IPS DF 6.9 (cell line): Measurements from ENCODE around the gene CLSTN1.

Experiments used
- DNase-seq: peaks from one replicate; pipeline ENCODE4 v3.0.0-alpha.2; 2013; ENCODE audit warnings: low read depth, low spot score
- H3K27ac ChIP-seq: one replicate; pipeline ENCODE4 v1.5.1; 2013; ENCODE audit warnings: low read length, control low read depth
- H3K27me3 ChIP-seq: 2 replicates; pipeline ENCODE4 v1.6.1; 2013; ENCODE audit warnings: mild to moderate bottlenecking, low read length; ENCODE audit not compliant: control insufficient read depth, insufficient read depth
- H3K36me3 ChIP-seq: 2 replicates; pipeline ENCODE4 v1.6.1; 2013; ENCODE audit warnings: low read length; ENCODE audit not compliant: control insufficient read depth, insufficient read depth
- H3K4me1 ChIP-seq: 2 replicates; pipeline ENCODE4 v1.6.1; 2013; ENCODE audit warnings: low read length; ENCODE audit not compliant: control insufficient read depth, insufficient read depth
- H3K4me3 ChIP-seq: 2 replicates; pipeline ENCODE4 v1.5.1; 2013; ENCODE audit warnings: mild to moderate bottlenecking, low read length
- H3K9me3 ChIP-seq: 2 replicates; pipeline ENCODE4 v1.6.1; 2013; ENCODE audit warnings: low read length, inconsistent platforms; ENCODE audit not compliant: control insufficient read depth, insufficient read depth
- WGBS: extraction: QIAGEN DNeasy Blood & Tissue Kit; methylation state at CpG from one replicate; pipeline ENCODE4 v1.1.7; 2013; ENCODE audit warnings: mixed read lengths, missing lambda C conversion rate; ENCODE audit not compliant: insufficient read length, insufficient coverage; 5-methylcytosine and 5-hydroxymethylcytosine counted together

Gene CLSTN1

DNA sequence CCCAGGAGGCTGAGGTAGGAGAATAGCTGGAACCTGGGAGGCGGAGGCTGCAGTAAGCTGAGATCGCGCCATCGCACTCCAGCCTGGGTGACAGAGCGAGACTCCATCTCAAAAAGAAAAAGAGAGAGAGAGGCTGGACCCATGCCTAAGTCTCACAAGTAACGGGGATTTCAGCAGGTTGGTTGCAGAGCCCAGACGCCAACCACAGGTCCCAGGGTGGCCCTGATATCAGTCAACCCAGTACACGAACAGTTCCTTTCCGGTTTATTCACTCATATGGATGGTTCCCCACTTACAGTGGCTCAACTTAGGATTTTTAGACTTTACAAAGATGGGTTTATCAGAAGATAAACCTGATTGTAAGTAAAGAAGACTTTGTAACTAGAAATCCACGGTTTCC is 40.9 kb downstream of the CLSTN1 start:
- no peaks in the 10 kb centered on the region for H3K9me3 ChIP-seq
- no peaks in the 10 kb centered on the region for H3K27me3 ChIP-seq
- no peak for DNase-seq
- no peaks in the 10 kb centered on the region; the same call in 1 of the 2 replicates for H3K4me1 ChIP-seq
- H3K36me3 ChIP-seq: no peaks in the 10 kb centered on the region
- H3K4me3 ChIP-seq: no peak overlapping the region
- no CpG with 5 or more reads among the region's 10 CpGs for WGBS
- H3K27ac ChIP-seq: no peak overlapping the region

DNA sequence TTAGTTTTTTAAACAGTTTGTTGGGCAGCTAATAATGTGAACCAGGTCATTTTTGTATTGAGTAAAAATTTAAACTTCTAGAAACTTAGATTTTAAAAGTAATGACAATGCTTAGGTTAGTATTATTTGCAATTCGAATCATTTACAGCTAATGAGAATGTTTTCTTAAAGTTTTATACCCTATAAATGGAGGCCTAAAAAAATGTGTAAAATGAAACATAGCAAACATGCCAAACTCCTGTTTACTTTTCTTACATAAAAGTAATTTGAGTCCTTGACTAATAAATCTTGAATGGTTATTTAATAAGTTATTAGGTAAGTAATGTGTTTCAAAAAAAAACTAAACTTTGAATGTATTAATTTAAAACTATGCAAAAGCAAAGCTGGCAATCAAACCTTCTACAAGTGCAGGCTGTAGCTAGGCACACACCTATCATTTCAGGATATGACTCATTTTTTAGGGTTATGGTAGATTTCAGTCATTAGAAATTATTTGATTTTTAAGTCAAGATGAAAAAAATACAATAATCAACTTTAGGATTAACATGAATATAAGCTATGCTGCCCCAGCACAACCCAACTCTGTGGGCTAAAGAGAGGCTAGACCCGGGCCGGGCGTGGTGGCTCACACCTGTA is 41.5 kb downstream of the CLSTN1 start:
- H3K9me3 ChIP-seq: no peaks in the 10 kb centered on the region
- no peaks in the 10 kb centered on the region for H3K36me3 ChIP-seq
- H3K27ac ChIP-seq: no peak overlapping the region
- no peak for DNase-seq
- H3K4me3 ChIP-seq: no peak overlapping the region
- H3K27me3 ChIP-seq: no peaks in the 10 kb centered on the region
- H3K4me1 ChIP-seq: no peaks in the 10 kb centered on the region
- no CpG with 5 or more reads among the region's 4 CpGs for WGBS

DNA sequence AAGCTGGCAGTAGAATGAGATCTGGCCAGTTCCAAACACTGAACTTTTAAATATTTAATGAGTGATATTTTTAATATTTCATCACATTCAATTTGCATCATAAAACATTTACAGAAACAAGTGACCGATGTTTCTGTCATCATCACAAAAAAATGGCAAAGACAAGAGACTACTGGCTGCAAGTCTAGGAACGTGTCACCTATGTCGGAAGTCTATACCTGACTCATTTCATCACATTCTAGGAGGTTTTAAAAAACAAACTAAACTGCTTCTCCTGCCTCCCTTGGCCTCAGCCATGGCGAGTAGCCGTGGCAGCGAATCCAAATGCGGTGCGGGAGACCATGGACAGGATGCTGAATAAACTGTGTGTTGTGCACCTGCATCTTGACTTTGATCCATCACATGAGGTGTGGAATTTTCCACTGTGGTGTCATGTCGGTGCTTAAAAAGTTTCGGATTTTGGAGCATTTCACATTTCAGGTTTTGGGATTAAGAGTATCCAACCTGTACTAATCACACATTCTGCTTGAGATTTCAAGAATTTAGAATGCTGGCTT is 43.1 kb downstream of the CLSTN1 start:
- H3K36me3 ChIP-seq: no peaks in the 10 kb centered on the region
- H3K9me3 ChIP-seq: no peaks in the 10 kb centered on the region
- no peak overlapping the region for H3K27ac ChIP-seq
- no peak overlapping the region for H3K4me3 ChIP-seq
- H3K4me1 ChIP-seq: no peaks in the 10 kb centered on the region
- DNase-seq: no peak
- no CpG with 5 or more reads among the region's 10 CpGs for WGBS
- H3K27me3 ChIP-seq: no peaks in the 10 kb centered on the region

DNA sequence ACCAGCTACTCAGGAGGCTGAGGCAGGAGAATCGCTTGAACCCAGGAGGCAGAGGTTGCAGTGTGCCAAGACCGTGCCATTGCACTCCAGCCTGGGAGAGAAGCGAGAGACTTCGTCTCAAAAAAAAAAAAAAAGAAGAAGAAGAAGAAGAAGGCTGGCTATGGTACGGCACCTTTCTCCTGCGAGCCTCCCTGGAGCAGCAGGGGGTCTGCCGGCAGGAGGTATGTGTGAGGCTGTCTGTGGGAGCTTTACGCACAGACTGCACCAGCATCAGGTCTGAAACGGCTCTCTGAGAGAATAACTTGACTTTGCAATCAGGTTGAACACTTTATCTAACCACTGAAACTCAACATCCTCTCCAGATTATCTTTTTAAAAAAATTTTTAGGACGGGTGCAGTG is 44.9 kb downstream of the CLSTN1 start:
- H3K27me3 ChIP-seq: no peaks in the 10 kb centered on the region
- no peak overlapping the region for H3K4me3 ChIP-seq
- no peak for DNase-seq
- no peak overlapping the region for H3K27ac ChIP-seq
- H3K9me3 ChIP-seq: no peaks in the 10 kb centered on the region
- H3K36me3 ChIP-seq: no peaks in the 10 kb centered on the region
- H3K4me1 ChIP-seq: no peaks in the 10 kb centered on the region
- WGBS: no CpG with 5 or more reads among the region's 10 CpGs

DNA sequence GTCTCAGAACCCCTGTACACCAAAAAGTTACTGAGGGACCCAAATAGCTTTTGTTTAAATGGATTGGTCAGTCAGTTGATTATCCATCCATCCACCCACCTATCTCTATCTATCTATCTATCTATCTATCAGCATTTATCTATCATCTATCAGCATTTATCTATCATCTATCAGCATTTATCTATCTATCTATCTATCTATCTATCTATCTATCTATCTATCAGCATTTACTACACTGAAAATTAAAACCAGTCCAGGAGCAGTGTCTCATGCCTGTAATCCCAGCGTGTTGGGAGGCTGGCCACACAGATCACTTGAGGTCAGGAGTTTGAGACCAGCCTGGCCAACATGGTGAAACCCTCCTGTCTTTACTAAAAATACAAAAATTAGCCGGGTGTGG is 47.1 kb downstream of the CLSTN1 start:
- H3K4me3 ChIP-seq: no peak overlapping the region
- no CpG with 5 or more reads among the region's 2 CpGs for WGBS
- DNase-seq: no peak
- no peaks in the 10 kb centered on the region for H3K27me3 ChIP-seq
- H3K9me3 ChIP-seq: no peaks in the 10 kb centered on the region
- peaks cover 5% of the 10 kb centered on the region; the same call in 1 of the 2 replicates for H3K36me3 ChIP-seq
- no peak overlapping the region for H3K27ac ChIP-seq
- no peaks in the 10 kb centered on the region for H3K4me1 ChIP-seq

DNA sequence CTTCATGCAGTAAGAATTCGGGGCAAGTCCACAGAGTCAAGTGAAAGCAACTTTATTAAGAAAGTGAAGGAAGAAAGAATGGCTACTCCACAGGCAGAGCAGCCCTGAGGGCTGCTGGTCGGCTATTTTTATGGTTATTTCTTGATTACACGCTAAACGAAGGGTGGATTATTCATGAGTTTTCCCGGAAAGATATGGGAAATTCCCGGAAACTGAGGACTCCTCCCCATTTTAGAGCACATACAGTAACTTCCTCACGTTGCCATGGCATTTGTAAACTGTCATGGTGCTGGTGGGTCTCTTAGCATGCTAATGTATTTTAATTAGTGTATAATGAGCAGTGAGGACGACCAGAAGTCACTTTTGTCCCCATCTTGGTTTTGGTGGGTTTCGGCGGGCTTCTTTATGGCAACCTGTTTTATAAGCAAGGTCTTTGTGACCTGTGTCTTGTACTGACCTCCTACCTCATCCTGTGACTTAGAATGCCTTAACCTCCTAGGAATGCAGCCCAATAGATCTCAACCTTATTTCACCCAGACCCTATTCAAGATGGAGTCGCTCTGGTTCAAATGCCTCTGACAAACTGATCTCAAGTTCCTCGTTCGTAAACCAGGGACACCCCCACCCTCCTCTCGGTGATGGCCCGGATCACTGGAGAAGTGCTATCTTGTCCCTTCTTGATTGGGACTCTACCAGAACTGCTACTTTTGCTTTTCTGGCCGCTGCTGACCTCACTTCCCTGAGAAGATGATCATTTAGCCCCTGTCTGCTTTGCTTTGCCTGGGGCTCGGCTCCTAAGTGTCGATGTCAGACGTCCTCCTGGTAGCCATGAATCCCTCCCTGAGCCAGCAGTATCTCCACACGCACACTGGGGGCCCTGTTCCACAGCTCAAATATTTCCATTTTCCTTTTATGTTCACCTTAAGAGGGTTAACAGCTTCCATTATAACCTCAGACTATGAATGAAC is 48.8 kb downstream of the CLSTN1 start:
- no CpG with 5 or more reads among the region's 20 CpGs for WGBS
- Histone ChIP-seq H3K27ac (no peak overlapping the region), H3K4me1 (no peaks in the 10 kb centered on the region), H3K36me3 (peaks cover 5% of the 10 kb centered on the region; the same call in 1 of the 2 replicates), H3K27me3 (no peaks in the 10 kb centered on the region), H3K9me3 (no peaks in the 10 kb centered on the region), H3K4me3 (no peak overlapping the region)
- no peak for DNase-seq

DNA sequence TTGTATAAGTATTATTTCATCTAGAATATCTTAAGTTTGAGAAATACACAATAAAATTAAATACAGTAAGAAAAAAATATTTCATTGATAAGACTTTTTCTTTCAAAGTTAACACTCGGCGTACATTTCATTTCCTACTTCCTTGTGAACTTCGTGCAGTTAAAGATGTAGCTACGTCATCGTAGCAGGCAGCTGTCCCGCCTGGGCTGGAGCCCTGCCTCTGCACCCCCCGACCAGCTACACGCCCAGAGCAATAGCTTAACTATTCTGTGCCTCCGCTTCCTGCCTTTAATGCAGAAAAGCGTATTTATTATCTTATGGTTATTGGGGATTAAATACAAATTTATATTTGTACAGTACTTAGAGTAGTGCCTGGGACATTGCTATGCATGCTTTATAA is 53.5 kb downstream of the CLSTN1 start:
- no CpG with 5 or more reads among the region's 10 CpGs for WGBS
- no peak for DNase-seq

DNA sequence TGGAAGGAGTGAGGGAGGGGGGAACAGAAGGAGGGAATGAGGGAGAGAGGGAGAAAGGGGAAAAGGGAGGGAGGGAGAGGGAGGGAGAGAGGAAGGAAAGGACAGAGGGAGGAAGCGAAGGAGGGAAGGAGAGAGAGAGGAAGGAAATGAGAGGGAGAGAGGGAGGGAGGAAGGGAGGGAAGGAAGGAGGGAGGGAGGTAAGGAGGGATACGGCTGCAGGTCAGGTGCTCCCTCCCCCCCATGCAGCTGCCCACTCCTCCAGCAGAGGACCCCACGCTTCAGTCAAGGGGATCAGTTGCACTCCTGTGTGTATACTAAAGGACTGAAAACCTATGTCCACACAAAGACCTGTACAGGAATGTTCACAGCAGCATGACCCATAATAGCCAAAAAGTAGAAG is 54.8 kb downstream of the CLSTN1 start:
- Histone ChIP-seq H3K27me3 (no peaks in the 10 kb centered on the region), H3K36me3 (peaks cover 5% of the 10 kb centered on the region; the same call in 1 of the 2 replicates), H3K4me1 (peaks cover 2% of the 10 kb centered on the region; the same call in 1 of the 2 replicates), H3K4me3 (no peak overlapping the region), H3K9me3 (no peaks in the 10 kb centered on the region), H3K27ac (no peak overlapping the region)
- no peak for DNase-seq
- WGBS: no CpG with 5 or more reads among the region's 3 CpGs

More for the DNA sequence above, 53.5 kb downstream of the CLSTN1 start:
- Histone ChIP-seq H3K27me3 (no peaks in the 10 kb centered on the region), H3K27ac (no peak overlapping the region), H3K4me1 (peaks cover 2% of the 10 kb centered on the region; the same call in 1 of the 2 replicates), H3K36me3 (peaks cover 5% of the 10 kb centered on the region; the same call in 1 of the 2 replicates), H3K9me3 (no peaks in the 10 kb centered on the region), H3K4me3 (no peak overlapping the region)

DNA sequence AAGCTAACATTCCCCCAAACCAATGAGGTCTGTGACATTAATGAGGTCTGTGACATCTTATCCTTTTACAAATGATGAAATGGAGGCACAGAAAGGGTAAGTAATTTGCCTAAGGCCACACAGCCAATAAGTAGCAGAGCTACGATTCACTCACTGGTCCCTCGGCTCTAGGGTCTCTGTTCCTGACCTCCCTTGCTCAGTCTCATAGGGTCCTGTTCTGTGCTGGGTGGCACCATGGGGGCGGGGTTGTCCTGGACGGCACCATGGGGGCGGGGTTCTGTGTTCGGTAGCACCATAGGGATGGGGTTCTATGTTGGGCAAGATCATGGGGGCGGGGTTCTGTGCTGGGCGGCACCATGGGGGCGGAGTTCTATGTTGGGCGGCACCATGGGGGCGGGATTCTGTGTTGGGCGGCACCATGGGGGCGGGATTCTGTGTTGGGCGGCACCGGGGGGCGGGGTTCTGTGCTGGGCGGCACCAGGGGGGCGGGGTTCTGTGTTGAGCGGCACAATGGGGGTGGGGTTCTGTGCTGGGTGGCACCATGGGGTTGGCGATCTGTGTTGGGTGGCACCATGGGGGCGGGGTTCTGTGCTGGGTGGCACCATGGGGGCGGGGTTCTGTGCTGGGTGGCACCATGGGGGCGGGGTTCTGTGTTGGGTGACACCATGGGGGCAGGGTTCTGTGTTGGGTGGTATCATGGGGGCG is 55.6 kb downstream of the CLSTN1 start:
- no peak overlapping the region for H3K4me3 ChIP-seq
- peaks cover 2% of the 10 kb centered on the region; the same call in 1 of the 2 replicates for H3K4me1 ChIP-seq
- H3K27me3 ChIP-seq: no peaks in the 10 kb centered on the region
- peaks cover 4% of the 10 kb centered on the region; the same call in 1 of the 2 replicates for H3K36me3 ChIP-seq
- no peak overlapping the region for H3K27ac ChIP-seq
- WGBS: no CpG with 5 or more reads among the region's 24 CpGs
- DNase-seq: no peak
- no peaks in the 10 kb centered on the region for H3K9me3 ChIP-seq
